ENCODE data around the gene IGSF9B.

Gene IGSF9B

DNA sequence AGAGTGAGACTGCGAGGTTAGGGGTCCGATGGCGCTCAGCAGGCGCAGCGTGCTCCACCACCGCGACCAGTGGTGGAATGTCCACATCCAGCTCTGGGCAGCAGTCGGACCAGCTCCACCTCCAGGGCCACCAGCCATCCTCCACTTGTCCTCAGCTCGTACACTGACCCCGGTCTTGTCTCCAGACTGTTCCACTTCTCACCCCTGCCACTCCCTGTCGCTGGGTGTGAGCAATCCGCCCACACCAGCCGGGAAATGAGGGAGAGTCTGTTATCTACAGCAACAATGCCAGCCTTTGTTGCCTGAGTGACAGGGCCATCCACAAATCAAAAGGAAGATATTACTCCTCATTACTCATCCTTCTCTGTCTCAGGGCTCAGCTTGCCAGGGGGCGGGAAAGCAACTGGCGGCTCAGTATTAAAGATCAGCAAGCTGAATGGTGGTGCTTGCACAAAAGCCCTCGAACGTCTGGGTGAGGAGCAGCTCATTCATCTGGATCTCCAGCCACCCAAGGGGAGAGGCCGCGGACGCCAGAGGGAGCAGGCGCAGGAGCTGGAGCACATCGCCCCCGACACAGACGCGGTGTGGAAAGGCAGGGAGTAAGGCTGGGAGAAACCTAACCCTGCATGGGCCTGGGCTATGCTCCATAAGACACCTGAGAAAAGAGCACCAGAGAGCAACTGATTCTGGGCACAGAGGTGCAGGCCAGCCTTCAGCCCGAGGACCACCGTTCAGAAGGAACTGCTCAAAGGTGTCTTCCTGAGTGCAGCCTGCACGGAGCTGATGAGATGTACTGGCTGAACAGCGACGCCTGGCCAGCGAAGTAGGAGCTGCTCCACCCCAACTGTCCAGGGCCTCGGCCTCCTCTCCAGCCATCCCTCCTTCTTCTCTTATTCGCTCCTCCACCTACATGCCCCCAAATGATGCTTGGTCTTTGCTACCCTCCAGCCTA is 21.9 kb downstream of the IGSF9B start:
- DNase-seq, result no peak

DNA sequence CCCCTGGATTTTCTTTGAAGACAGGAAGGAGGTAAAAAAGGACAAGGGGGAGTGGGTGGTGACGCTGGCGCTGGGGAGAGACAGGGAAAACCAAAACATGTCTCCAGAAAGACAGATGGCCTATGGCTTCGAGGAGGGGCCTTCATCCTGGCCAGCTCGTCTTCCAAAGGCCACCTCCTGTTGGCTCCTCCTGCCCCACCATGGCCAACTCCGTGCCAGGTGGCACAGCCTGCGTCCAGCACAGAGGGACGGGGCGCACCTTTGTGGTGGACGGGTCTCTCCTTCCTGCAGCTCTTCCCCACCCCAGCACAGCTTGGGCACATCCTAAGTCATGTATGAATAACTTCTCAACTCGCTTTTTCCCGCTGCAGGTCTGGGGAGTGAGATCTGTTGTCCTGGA is 22.7 kb downstream of the IGSF9B start:
- DNase-seq, result no peak

DNA sequence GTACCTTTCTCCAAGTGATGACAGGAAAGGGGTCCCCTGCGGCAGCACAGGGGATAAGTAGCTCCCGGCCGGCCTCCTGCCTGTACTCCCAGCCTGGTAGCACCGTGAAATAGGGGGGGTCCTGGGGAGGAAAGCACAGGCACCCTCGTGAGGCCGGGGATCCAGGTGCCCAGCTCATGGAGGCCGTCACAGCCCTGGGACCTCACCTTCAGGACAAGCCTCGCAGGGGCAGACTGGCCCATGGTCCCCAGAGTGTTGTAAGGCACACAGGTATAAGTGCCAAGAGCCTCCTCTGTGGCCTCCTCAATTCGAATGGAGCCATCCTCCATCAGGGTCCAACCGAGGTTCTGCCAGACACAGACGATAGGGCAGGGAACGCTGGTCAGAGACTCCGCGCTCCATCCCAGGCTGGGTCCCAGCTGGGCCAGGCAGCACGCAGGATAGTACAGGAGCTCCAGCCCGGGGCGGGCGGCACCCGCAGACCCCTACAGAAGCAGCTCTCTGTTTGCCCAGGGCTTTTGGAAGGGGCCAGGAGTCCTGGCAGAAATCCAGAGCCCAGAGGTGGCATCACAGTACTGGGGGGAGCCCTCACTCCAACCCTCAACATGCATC is 25.2 kb downstream of the IGSF9B start:
- no peak for DNase-seq

DNA sequence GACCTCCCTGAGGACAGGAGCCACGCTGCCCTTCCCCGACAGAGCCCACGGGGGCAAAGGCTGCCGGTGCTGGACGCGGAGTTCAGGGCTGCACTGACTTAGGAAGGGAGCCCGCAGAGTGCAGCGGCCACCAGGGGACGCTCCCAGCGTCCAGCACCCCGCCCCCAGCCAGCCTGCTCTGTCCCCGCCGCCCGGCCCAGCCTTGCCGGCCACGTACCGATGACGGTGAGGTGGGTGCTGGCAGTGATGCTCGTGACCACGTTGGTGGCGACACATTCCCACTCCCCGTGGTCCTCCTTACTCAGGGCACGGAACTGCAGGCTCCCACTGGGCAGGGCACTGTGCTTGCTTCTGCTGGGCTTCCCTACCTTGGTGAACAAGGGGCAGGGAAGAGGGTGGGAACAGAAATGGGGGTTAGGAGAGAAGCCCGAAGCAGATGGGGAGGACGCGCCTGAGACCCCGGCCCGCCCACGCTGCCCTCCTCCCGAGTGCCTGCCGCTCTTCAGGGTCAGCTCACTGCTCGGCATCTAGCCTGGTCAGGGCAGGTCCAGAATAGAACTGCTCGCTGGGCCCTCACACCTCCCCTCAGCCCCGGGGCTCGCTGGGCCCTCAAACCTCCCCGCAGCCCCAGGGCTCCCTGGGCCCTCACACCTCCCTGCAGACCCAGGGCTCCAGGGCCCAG is 25.9 kb downstream of the IGSF9B start:
- DNase-seq, result no peak

DNA sequence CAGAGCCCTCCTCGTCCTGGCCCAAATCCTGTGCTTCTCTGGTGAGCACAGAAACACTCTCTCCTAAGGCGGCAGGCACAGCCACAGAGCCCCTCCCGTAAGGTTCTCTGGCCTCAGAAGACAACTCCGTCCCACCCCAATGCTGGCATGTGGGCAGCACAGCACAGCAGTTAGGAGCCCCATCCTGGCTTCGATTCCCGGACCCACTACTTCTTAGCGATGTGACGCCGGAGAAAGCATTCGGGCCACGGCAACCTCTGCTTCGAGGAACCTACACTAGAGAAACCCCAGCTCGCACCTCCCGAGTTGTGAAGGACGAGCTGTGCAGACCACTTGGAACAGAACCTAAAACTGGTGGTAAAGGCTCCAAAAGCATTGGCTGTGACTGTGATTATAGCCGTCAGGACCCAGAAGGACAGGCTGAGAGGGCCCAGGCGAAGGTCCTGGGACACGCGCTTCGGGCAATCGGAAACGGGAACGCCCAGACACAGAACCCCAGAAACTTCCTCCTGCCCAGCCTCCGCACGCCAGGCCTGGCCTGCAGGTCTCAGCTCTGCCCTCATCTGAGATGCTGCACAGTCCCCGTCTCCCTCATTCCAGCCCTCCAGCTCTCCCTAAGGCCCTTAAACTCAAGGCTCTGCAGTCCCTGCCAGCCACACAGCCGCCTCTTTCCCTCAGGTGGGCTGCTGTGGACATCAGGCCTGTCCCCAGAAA is 26.6 kb downstream of the IGSF9B start:
- no peak for DNase-seq

DNA sequence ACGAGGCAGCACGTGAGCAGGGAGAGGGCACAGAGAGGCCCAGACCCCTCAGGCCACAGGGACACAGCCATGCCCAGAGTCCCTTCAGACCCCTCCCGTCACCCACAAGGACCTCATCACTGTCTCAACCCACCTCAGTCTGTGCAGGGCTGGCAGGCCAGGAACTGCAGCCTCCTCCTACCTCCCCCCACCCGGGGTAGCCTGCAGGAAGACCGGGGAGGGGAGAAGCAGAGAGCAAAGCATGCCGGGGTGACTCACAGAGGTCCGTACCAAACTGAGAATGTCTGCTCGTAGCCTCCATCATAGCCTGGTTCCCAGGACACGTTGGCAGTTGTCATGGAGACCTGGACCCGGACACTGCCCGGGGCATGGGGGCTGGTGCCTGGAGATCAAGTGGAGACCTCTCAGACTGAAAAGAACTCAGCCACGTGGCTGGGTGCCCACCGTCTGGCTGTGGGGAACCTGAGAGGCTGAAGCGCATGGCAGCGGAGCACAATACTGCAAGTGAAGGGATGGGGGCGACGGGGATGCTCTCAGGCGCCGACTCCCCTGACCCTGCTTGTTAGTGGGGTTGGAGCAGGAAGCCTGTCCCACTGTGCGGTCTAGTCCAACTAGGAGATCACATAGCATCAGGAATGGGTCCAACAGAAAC is 27.2 kb downstream of the IGSF9B start:
- no peak for DNase-seq

DNA sequence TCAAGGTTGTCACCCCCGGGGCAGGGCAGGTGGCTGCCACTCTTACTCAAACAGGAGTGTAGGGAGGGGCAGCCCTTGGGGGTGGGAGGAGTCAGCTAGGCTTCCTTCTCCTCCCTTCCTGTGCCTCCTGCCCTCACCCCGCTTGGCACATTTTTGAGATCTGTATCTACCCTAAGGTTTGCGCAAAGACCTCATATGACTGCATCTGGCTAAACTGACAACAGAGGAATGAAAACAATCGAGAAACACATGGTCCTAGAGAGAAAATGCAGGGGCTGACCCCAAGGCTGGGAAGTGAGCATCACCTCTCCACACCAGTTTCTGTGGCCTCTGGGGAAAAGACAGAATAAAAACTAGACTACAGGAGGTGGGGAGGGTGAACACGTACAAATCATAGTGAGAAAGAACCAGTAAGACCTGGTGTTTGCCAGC is 28.1 kb downstream of the IGSF9B start:
- peak; percentile 69 for DNase-seq

DNA sequence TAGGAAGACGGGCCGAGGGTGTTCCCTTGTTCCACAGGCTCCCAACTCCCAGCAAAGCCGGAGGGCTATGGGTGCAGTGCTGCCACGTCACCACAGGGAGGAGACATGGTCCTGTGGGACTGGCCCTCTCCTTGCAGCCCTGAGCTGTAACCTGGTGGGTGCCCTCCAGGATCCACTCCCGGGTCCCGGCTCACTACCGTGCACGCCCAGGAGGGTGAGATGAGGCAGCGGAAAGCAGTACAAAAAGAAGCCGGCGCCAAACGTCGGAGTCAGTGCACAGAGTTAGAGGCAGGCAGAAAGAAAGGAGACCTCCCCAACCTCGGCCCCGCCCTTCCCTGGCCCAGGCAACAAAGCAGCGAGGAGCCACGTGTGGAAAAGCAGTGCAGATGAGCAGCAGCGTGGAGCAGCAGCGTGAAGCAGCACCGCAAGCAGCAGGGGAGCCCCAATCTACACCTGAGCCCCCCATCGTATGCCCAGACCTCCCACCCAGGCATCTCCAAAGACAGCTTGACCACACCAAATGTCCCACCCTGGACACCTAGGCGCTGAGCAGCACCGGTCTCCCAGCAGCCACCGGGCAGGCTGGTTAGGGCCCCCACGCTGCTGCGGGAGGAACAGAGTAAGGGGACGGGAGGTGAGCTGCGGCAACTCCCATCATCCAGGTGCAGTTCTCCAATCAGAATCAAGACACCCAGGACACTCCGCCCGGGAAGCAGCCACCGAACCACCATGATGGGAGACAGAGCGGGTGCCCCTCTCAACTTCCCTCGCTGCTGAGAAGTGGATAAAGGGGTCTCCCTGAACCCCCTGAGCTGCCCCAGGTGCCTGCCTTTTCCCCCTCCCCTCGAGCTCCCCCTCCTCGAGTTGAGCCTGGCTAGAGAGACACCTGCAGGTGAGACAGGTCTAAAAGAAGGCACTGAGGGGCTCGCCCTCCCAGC is 28.8 kb downstream of the IGSF9B start:
- peak; percentile 75 for DNase-seq

DNA sequence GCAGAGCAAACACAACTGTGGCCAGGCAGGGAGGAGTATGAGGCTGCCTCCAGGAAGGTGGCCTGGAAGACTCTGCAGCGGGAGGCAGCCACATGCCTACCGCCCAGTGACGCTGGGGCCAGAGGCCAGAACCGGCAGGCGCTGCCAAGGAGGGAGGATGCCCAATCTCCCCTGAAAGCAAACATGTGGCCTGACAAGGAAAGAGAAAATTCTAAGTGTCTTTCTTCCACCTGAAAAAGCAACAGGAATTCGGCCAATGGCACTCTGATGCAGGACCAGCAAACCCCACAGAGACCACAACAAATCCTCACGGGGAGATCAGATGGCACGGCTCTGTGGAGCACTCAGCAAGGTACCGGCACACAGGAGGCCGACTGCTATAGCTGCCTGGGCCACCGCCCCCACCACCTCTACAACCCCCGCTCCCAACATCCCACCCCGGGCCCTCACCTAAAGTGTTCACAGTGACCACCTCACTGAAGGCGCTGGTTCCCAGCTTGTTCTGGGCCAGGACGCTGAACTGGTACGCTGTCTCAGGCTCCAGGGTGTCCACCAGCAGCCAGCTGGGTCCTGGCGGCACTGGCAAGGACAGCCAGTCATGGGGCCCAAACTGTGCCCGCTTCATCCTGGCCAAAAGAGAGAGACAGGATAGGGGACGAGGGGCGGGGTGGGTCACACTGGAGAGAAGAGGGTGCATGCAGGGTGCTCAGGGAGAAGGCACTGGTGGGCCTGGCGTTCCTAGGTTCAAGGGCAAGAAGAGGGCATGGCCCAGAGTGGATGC is 30.1 kb downstream of the IGSF9B start:
- no peak for DNase-seq

DNA sequence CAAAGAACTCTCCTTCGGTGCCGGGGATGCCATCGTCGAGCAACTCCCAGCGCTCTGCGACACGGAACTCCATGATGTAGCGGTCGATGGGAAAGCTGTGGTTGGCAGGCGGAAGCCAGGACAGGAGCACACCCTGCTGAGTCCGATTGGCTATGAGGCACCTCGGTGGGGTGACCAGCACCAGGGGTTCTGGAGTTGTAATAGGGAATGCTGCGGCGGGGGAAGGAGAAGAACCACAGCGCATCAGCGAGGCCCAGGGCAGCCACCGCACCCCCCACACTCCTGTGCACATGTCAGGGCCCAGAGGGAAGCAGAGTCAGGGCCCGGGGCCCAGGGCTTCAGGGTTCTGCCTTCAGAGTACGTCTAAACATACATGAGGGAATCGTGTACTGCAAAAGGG is 31.0 kb downstream of the IGSF9B start:
- DNase-seq, result no peak

DNA sequence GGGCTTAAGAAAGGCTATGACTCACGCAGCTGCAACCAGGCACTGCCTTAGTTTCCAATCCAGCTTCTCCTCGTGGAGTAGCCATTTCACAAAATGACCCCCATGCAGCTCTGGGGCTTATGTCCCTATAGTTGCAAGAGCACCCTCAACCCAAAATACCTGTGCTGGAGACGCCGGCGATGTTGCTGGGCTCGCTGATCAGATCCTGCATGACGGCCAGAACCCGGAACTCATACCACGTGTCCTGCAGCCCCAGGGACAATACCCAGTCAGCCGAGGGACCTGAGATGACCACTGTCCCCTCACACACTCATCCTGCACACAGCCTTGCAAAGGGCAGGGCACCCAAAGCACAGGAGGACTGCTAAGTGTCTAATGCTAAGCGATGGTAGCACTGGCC is 32.1 kb downstream of the IGSF9B start:
- no peak for DNase-seq

DNA sequence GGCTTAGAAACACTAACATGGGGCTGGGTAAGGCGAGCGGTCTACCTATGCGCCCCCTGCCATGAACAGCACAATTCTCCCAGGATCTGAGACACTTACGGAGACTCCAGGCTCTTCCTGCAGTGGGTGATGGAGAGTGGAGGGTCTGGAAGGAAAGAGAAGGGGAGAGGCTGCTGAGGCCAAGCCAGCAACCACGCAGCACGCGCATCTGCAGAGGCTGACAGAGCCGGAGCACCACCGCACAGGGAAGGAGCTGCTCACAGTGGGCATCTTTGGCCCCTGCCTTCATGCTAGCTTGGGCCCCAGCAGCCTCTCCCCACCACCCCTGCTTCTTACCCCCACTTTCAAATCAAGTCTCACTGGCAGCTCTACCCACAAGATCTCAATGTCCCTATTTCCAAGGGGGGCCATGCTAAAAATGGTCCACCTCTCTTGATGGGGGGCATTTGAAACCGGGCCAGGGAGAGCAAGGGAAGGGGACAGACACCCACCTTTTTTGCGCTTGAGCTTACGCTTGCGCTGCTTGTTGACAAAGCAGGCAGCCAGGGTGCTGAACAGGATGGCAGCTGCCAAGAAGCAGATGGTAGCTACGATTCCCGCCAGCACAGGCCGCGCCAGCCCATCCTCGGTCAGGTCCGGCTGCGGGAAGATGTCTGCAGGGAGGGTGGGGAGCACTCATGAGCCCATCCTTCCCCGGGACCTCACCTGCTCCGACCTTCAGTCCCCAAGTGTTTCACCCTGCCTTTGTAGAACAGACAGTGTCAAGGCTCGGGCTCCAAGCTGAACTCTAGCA is 34.5 kb downstream of the IGSF9B start:
- DNase-seq, result no peak

DNA sequence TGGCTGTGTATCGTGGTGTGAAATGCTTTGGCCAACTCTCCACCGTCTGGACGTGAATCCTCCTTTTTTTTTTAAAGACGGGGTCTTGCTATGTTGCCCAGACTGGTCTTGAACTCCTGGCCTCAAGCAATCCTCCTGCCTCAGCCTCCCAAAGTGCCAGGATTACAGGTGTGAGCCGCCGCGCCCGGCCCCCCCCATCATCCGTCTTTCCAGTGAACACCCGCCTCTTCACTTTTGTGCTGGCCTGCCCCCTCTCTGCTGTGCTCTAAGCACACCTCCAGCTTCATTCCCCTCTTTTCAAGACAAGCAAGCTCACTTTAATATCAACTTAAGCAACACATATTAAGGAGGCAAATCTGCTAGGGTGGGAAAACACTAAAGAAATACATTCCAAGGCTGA is 35.3 kb downstream of the IGSF9B start:
- DNase-seq, result no peak

DNA sequence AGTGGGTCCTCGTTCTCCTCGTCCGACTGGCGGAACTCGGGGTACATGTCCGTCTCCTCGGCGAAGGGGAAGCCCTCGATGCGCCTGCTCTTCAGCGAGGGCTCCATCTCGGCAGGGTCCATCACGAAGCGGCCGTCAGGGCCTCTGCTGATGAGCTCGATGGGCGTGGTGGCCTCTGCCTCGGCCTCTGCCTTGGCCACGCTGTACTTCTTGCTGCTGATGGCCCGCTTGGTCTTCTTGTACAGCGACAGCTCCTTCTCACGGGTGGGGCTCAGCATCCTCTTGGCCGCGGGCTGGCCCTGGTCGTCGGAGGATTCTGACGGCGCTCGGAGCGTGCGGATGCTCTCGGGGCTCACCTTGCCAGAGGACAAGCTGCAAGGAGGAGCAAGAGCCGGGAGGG is 35.7 kb downstream of the IGSF9B start:
- no peak for DNase-seq

DNA sequence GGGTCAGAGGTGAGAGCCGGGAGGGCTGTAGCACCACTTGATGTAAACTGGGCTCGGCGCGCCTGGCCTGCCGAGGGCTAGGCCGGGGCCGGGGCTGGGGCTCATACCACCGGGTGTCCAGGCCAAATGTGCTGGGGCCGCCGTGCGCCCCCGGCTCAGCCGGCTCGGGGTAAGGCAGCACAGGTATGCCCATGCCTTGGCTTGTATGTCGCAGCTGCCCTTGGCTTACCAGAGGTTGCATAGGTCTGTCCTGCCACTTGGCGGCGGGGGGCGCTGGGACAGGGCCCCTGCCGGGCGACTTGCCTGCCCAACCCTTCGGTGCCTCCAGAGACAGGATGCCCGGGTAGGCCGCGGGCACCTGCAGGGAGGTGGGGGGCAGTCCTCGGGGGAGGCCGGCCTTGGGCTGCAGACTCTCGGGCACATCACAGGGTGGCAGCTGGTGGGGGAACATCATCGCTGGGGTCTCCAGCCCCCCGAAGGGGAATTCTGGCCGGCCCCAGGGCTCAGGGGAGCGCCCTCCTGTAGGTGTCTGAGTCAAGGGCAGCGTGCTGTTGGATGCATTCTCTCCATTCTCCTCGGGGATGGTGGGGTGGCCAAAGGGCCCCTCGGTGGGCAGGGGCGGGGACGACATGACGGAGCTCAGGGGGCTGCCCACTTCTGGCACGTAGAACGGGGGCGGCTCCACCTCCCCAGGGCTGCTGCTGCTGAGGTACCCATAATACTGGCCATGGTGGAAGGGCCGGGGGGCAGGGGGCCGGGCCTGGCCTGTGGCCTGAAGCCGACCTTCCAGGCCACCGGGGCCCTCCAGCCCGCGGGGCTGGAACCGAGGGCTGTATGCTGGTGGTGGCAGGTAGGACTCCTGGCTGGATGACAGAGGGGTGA is 36.4 kb downstream of the IGSF9B start:
- no peak for DNase-seq

DNA sequence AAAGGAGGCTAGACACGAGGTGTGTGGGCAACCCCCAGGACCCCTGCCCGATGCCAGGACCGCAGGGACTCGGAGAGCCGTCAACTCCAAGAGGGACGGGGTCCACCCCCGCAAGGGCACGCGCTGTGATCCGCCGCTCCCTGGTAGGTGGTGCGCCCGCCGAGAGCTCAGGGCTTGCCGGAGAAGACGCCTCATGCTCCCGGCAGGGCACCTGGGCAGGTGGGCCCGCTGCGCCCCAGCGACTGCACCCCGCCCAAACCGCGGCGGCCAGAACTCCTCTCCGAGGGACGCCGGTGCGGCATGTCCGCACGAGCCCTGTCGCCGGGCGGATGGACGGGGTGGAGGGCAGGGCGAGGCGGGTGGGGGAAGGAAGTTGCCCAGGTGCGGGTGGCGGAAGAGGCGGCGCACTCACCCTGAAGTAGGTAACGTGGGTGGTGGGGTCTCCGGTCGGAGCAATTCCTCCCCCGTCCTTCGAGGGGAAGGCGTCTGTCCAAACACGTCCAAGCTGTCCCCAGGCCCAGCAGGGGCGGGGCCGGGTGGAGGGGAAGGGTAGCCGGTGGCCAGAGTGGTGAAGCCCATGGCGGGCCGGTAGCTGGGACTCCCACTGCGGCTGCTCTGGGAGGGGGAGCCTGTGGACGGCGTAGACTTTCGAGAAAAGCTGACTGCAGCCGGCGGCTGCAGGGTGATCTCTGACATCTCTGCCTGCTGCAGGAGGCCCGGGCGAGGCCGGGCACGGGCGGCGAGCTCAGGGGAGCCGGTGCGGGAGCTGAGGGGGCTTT is 37.2 kb downstream of the IGSF9B start:
- DNase-seq, result no peak

DNA sequence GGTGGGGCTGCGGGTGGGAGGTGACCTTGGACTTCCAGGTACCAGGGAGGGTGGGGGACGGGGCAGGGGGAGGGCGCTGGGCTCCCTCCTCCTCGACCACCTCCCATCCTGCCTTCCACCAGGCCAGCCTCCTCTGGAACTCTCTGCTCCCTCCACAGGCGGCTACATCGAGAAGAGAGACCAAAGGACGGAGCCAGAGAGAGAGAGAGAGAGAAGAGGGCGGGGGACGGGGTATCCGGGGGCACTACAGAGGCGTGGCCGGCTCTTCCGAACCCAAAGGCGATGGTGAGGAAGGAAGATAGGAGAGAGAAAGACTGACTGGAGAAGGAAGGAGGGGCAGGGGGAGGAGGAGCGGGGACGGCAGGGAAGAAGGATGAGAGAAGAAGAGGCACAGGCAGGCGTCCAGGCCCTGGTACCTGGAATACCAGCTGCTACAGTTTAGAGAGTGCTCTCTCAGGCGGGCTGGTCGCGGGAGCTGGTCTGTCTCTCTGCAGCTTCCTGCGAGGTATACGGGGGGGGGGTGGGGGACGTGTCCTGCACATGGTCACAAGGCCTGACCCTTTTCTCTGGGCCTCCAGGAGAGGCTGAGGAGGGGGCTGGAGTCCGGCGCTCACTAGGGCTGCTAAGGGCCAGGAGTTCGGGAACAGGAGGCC is 38.0 kb downstream of the IGSF9B start:
- DNase-seq, result no peak

Data from activated naive CD4-positive, alpha-beta T cell treated with Interleukin-2 at 50 U/mL for 16 hours (primary cell).